GM12872 (cell line): ENCODE measurements around the gene TNFRSF12A.

Source experiments
- TF ChIP-seq, protein P1 (sequence below): IDR thresholded peaks from 3 replicates; pipeline ENCODE4 v1.5.1; 2011; ENCODE audit warnings: low read depth, mild to moderate bottlenecking, low read length, moderate library complexity; ENCODE audit not compliant: insufficient read depth

TNFRSF12A gene

GRCh38 chr16:3063625-3064386 lies 43.6 kb downstream of the TNFRSF12A start:
- TF ChIP-seq, protein P1, sequence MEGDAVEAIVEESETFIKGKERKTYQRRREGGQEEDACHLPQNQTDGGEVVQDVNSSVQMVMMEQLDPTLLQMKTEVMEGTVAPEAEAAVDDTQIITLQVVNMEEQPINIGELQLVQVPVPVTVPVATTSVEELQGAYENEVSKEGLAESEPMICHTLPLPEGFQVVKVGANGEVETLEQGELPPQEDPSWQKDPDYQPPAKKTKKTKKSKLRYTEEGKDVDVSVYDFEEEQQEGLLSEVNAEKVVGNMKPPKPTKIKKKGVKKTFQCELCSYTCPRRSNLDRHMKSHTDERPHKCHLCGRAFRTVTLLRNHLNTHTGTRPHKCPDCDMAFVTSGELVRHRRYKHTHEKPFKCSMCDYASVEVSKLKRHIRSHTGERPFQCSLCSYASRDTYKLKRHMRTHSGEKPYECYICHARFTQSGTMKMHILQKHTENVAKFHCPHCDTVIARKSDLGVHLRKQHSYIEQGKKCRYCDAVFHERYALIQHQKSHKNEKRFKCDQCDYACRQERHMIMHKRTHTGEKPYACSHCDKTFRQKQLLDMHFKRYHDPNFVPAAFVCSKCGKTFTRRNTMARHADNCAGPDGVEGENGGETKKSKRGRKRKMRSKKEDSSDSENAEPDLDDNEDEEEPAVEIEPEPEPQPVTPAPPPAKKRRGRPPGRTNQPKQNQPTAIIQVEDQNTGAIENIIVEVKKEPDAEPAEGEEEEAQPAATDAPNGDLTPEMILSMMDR, result no peak

GRCh38 chr16:3065069-3065741 lies 45.0 kb downstream of the TNFRSF12A start, which contains the start of gene IL32:
Gene IL32 (plus strand): TSS chr16:3065640. CDS start chr16:3065812, 172 bp downstream.
- TF ChIP-seq, protein P1, result no peak

- TF ChIP-seq, protein P1, result no peak
These were observed 45.7 kb downstream of the TNFRSF12A start for GRCh38 chr16:3065742-3066439.

GRCh38 chr16:3066440-3066748 lies 46.2 kb downstream of the TNFRSF12A start:
- TF ChIP-seq, protein P1, result no peak

GRCh38 chr16:3068487-3068886 lies 48.3 kb downstream of the TNFRSF12A start:
- TF ChIP-seq, protein P1, result no peak

- TF ChIP-seq, protein P1, result no peak
These were observed 50.5 kb downstream of the TNFRSF12A start for GRCh38 chr16:3070608-3071111.

DNA sequence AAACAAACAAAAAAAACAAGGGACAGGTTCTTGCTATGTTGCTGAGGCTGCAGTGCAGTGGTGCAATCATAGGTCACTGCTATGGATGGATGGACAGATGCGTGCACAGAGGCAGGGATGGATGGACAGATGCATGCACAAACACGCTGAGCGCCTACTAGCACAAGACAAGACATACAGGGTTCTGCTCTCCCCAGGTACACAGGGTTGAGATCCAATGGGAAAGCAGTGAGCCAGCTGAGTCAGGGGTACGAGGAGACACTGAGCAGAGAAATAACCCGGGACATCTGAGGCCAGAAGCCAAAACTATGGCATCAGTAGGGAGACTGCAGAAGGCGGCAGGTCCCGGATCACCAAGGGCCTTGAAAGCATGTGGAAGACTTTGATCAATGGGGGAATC lies 51.5 kb downstream of the TNFRSF12A start:
- TF ChIP-seq, protein P1, result no peak
